GM13977 (cell line): ENCODE measurements around the gene MBD6.

Experiments
- DNase-seq: peaks from one replicate; pipeline ENCODE4 v3.0.0; 2012; ENCODE audit warnings: low spot score
- in situ Hi-C: fragments of 300-500 bp; cut with MboI; formaldehyde crosslinking; loops from one replicate; pipeline ENCODE4 v1.12.0; 2022; ENCODE audit warnings: low sequenced_read_pairs, low pct_unique_long_range_greater_than_20kb, mixed read lengths, inconsistent platforms; ENCODE audit not compliant: unreplicated experiment
- TF ChIP-seq, protein P1 (sequence below): IDR thresholded peaks from 2 replicates; pipeline ENCODE4 v1.5.1; 2012; ENCODE audit warnings: mild to moderate bottlenecking, control low read depth; ENCODE audit not compliant: insufficient read depth; ENCODE audit errors: extremely low read depth, missing control alignments

Gene MBD6

GRCh38 chr12:57535764-57536596 lies 13.4 kb downstream of the MBD6 start:
- TF ChIP-seq, protein P1, sequence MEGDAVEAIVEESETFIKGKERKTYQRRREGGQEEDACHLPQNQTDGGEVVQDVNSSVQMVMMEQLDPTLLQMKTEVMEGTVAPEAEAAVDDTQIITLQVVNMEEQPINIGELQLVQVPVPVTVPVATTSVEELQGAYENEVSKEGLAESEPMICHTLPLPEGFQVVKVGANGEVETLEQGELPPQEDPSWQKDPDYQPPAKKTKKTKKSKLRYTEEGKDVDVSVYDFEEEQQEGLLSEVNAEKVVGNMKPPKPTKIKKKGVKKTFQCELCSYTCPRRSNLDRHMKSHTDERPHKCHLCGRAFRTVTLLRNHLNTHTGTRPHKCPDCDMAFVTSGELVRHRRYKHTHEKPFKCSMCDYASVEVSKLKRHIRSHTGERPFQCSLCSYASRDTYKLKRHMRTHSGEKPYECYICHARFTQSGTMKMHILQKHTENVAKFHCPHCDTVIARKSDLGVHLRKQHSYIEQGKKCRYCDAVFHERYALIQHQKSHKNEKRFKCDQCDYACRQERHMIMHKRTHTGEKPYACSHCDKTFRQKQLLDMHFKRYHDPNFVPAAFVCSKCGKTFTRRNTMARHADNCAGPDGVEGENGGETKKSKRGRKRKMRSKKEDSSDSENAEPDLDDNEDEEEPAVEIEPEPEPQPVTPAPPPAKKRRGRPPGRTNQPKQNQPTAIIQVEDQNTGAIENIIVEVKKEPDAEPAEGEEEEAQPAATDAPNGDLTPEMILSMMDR: no peak
- no peak for DNase-seq
- in situ Hi-C loops: no loop called here

DNA sequence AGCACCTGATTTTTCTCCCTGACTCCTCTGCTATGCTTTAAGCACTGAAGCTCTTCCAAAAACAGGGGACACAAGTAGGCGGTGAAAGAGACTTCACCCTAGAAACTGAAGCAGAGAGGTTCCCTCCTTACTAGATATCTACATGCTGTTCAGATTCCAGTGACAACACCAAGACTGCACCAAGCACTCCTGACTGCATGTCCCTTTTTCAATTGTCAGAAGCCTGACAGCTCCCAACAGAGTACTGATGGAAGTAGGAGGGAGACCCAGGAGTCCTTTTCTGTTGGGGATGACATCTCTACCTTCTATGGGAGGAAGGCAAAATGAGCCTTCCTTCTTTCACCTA lies 13.9 kb downstream of the MBD6 start:
- in situ Hi-C loops: no loop called here
- no peak for DNase-seq
- TF ChIP-seq, protein P1: no peak

DNA sequence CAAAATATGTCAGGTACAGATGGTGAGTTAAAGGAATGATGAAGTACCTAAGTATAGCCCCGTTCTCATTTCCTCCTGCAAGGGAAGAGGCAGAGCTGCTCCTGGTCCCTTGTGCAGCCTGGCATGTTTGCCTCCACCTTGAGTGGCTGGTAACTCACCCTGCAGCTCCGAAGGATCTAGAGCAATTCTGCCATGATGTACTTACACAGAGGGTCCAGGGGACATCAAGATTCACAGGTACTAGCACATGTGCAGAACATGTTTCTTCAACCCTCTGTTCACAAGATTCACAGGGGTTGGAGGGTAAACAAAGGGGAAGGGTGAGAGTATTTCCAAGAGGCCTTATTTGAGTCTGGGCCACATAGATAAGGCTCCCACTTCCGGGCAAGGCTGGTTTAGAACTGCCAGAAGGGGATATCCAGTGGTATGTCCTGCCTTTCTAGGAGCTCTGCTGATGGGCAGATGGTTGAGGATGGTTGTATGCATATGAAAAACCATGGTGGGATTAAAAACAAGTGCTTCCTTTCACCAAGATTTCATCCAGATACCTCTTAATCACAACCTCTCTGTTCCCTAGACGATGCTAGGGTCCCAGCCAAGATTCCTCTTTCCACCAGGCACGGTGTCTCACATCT lies 16.6 kb downstream of the MBD6 start:
- TF ChIP-seq, protein P1: no peak
- DNase-seq: no peak
- in situ Hi-C loops: no loop called here

DNA sequence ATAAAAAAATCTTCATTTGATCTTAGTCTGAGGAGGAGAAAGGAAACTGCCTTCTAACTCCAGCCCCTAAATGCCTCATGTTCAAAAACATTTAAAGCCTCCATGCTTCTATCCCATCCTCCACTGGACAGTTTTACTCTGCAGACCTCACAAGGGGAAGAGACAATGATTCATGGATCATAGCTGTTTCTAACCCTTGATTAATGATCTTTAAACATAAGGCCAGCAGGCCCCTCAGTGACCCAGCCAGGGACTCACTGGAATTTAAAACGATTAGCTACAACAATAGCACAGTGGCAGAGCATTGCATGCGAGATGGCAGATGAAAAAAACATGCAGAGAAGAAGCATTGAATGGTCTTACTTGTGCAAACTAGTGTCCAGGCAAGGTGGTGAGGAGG lies 18.4 kb downstream of the MBD6 start:
- TF ChIP-seq, protein P1: no peak
- in situ Hi-C loops: no loop called here
- no peak for DNase-seq

DNA sequence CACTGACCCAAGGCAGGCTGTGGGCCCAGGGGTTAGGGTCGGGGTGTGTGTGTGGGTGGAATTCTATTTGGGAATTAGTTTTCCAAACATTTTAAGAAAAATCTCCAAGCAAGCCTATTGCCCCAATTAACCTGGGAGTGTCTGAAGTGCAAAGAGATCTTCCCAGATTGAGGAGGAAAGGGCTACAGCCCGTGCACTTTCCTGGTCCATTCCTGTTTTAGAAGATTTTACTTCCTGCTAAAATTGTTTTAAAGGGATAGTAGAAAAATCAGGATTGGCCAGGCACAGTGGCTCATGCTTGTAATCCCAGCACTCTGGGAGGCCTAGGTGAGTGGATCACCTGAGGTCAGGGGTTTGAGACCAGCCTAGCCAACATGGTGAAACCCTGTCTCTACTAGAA lies 19.1 kb downstream of the MBD6 start:
- in situ Hi-C loops: no loop called here
- no peak for DNase-seq
- TF ChIP-seq, protein P1: no peak

- no peak for DNase-seq
- in situ Hi-C loops: no loop called here
- TF ChIP-seq, protein P1: no peak
Observed at GRCh38 chr12:57543581-57543980, 21.0 kb downstream of the MBD6 start.
